GM18909 (cell line): ENCODE results near the gene CERS5.

Experiments
- ATAC-seq: cut with Tn5 transposase; IDR thresholded peaks from one replicate; pipeline ENCODE4 v1.9.1; 2021; ENCODE audit warnings: mild to moderate bottlenecking; ENCODE audit not compliant: unreplicated experiment, poor library complexity

The CERS5 gene

DNA sequence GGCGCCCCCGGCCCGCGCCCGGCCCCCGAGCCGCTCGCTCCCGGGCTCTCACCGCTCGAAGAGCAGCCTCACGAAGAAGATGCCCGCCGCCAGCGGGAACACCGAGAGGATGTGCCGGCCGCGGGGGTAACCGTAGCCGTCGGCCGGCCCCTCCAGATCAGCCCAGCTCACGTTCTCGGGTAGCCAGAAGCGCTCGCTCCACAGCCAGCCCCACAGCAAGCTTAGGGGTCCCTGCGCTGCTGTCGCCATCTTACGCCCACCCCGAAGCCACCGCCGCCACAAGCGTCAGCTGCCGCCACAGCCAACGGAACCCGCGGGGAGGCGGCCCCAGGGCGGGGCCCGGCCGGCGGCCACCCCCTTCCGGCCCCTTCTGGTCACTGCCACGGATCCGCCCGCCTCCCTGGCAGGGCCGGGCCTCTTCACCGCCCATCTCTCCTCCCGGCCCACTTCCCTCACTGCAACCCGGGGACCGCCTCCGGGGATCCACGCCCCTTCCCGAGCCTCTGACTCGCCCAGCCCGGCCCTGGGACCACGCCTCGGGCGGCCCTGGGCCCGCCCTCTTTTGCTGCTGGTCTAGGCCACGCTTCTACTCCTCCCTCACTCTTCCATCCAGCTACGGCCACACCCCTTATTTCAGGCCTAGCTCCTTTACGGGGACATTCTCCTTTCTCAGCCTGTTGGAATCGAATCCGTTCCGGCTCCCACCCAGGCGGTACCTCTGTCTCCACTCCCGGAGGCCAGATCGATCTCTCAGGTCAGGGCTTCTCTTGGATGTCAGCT, at the start of gene CERS5:
Gene CERS5, minus strand, starts transcription at position 321 of the 780 bp plus-strand sequence. Its CDS starts 72 bp downstream, at position 249.
- peak; percentile 97 for ATAC-seq

DNA sequence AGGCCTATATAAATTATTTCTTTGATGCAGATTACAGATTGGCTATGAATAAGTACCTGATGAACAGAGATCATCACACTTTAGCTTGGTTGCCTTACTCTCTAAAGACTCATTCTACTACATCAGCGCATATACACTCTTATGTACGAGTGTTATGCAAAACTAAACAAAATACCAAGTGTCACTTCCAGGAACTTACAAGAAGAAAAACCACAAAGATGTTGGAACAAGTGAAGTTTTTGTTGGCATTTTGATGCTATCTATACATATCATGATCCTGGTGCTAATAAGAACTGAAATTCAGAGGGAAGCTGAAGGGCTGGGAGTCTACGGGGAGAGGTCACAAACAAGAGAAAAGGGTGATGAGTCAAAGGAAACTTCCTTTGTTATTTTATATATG, 47.9 kb upstream of the CERS5 start:
- no peak for ATAC-seq

- ATAC-seq, result no peak
Measured at GRCh38 chr12:50214018-50214417, 46.8 kb upstream of the CERS5 start.

DNA sequence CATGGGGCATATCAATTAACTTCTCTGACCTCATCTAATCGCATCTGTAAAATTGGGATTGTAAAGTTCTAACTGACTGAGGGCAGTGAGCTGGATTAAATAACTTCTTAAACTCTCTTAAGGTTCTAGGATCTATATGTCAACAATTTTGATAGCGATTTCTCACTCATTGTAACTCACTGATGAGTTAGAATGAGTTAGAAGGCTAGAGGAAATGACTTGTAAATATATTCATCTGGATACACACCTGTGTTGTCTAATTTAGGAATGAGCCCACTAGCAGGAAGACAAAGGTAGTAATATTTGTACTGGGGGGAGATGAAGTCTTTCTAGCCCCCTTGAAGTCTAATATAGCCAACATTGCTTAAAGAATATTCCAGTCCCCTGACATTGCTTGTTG, 46.3 kb upstream of the CERS5 start:
- ATAC-seq, result no peak

DNA sequence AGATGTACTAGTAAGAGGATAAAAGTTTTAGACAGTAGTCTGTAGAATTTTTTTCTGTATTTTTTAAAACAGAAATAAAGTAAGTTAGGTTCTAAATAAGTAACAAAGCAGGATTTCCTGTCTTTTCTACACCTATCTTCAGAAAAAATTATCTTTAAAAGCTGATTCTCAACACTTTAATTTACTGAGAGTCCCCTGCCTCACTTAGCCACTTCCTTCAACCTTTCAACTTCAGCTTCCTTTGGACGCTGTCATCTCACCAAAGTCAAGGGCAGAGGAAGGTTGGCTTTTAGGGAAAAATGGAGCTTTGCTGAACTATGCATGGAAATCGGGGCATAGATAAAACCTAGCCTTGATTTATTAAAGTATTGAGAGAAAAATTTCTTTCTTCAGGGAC, 44.9 kb upstream of the CERS5 start:
- no peak for ATAC-seq

GRCh38 chr12:50211392-50212070, 44.4 kb upstream of the CERS5 start:
- ATAC-seq, result no peak

GRCh38 chr12:50207424-50207823, 40.3 kb upstream of the CERS5 start:
- ATAC-seq, result no peak

GRCh38 chr12:50205648-50206047, 38.5 kb upstream of the CERS5 start:
- ATAC-seq, result no peak

DNA sequence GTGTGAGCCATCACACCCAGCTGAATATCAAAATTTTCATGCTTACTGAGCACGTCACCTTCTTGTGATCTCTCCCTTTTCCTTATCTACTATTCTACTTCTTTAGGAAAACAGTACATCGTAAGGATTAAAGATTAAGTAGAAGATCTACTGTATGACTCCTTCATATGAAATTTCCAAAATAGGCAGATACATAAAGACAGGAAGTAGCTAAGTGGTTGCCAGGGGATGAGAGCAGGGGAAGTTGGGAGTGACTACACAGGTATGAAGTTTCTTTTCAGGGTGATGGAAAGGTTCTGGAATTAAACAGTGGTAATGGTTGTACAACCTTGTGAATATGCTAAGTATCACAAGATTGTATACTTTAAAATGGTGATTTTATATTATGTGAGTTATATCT, 36.5 kb upstream of the CERS5 start:
- ATAC-seq, result no peak

DNA sequence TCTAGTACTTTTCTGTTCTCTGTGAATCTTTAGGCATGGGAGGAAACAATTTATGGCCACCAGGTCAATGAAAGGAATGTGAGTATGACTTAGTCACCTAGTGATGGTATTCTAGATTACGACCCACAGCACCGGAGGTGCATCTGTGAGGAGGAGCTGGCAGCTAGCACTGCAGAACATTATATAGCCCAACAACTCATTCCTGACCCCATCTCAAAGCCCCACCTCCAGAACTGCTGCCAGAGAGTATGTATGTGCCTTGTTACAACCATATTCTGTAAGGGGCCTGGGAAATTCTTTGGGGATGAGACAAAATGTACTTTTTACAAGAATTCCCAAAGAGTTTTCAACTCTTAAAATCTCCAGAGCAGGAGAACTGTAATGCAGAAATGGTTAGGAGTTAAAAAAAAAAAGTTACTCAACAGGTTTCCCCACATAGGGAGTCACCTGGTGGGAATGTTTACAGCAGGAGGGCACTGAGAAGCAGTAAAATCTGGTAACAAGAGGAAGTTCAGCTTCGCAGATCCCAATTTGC, 34.9 kb upstream of the CERS5 start:
- ATAC-seq, result no peak

DNA sequence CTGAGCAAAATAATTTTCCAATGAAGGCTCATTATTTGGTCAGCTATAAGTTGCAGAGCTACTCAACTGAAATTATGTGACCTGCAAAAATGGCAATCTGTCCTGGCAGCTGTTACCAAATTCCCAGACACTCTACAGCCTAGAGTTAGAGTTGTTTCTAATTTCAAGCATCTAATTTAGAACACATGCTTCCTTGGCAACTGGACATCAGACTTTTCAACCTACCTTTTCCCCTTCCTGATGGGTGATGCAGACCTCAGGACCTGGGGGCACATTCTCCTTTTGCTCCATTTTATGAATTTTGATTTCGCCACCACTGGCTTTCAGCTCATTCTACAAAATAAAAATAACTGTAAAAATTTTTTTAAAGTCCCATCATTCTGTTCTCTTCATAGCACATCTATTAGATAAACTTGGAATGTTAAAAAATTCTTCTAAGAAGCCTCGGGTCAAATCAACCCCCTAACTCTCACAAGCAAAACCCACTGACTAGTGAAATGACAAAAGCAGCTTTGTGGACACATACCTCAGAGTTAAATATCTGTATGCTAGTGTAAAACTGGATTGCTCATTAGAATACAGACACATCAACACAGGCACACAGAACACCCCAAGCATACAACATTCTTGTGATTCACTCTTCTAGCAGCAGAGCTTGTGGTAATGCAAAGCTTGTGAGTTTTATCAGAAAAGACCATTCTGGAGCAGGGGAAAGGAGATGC, 33.5 kb upstream of the CERS5 start:
- ATAC-seq, result no peak

- ATAC-seq, result no peak
Measured at GRCh38 chr12:50198829-50199228, 31.7 kb upstream of the CERS5 start.

- ATAC-seq, result no peak
Measured at GRCh38 chr12:50197297-50197727, 30.1 kb upstream of the CERS5 start.

- ATAC-seq, result no peak
Measured at GRCh38 chr12:50196537-50196936, 29.4 kb upstream of the CERS5 start.

DNA sequence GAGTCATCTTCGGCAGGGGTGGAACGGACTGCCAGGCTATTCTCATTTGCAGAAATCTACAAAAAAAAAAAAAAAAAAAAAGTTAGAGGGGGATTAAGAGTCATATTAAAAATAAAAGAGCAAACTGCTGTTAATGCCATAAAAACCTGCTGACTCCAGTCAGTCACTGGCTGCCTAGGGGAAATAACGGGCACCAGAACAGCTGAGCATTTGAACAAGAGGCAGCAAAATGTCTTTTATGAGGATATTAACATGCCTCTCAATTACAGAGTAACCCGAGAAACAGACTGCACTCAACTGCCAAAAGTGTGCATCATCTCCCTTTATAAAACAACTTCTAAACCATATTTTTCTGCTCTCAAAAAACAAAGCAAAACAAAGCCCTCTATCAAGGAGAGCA, 28.7 kb upstream of the CERS5 start:
- ATAC-seq, result no peak

- ATAC-seq, result no peak
Measured at GRCh38 chr12:50192908-50193307, 25.7 kb upstream of the CERS5 start.

GRCh38 chr12:50192236-50192635, 25.1 kb upstream of the CERS5 start:
- ATAC-seq, result no peak

DNA sequence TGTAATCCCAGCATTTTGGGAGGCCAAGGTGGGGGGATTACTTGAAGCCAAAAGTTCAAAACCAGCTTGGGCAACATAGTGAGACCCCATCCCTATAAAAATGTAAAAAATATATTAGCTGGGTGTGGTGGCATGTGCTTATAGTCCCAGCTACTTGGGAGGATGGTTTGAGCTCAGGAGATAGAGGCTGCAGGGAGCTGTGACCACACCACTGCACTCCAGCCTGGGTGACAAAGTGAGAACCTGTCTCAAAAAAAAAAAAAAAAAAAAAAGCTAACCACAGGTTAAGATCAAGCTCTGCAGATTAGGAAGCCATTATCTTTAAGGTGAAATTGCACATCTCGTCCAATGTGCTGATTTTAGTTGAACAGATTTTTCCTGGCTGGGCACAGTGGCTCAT, 23.7 kb upstream of the CERS5 start:
- no peak for ATAC-seq

- no peak for ATAC-seq
Measured at GRCh38 chr12:50188875-50189575, 21.9 kb upstream of the CERS5 start.

DNA sequence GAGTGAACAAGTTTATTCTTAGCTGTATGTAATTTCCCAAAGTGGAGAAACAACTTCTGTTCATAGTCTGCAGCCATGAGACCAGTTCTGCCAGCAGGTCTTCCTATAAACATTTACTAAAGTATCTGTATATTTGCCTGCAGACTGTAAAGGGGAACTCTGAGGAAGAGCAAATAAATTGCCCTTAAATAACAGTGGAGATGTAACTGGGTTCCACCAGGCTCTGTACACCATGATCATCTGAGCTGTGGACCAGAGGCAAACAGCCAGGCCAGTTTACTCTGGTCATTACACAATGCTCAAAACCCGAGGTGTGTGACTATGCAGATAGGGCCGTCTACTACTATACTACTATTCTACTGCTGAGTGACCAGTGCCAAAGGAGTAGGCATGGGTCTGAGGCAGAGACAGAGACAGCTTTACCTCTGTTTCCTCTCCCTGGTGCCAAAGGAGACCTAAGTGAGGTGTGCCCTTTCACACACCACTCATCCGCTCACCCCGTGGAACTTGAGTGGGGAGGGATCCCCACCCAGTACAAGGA, 21.1 kb upstream of the CERS5 start:
- ATAC-seq, result no peak
